ENCODE results near the gene SKAP2.
A peak's percentile ranks its signal among the peaks of the same experiment; 100 is the strongest.

SKAP2 gene

GRCh38 chr7:26787701-26788100 is 76.7 kb downstream of the SKAP2 start:
- no peak overlapping the region for H3K4me3 ChIP-seq (ENCODE audit: low read depth, low read length)
- no peak overlapping the region for H3K18ac ChIP-seq (ENCODE audit: low read length)
- H2AFZ ChIP-seq (ENCODE audit: insufficient read depth, low read length, poor library complexity): no peak overlapping the region
- H3K4ac ChIP-seq (ENCODE audit: low read depth, low read length): no peak overlapping the region
- no peak overlapping the region for H2AK5ac ChIP-seq (ENCODE audit: low read length)
- WGBS (ENCODE audit: extremely low coverage, insufficient coverage, insufficient read length): no CpG with 5 or more reads among the region's 6 CpGs
- no peak overlapping the region for H3K4me2 ChIP-seq (ENCODE audit: low read length)
- H4K8ac ChIP-seq (ENCODE audit: low read depth, low read length): no peak overlapping the region
- no peak overlapping the region for H4K91ac ChIP-seq (ENCODE audit: low read depth, low read length)
- H3K9ac ChIP-seq (ENCODE audit: low read length): no peak overlapping the region
- H3K27ac ChIP-seq (ENCODE audit: low read depth, low read length): no peak overlapping the region
- no peaks in the 10 kb centered on the region for H3K9me3 ChIP-seq (ENCODE audit: insufficient read depth, low read depth, low read length)
- no peak overlapping the region for H2BK120ac ChIP-seq (ENCODE audit: insufficient read depth, low read length, poor library complexity)
- H3K14ac ChIP-seq (ENCODE audit: low read length): no peak overlapping the region
- H3K36me3 ChIP-seq (ENCODE audit: control insufficient read depth in 1 of 2, insufficient read depth in 2 of 2, low read length in 2 of 2): no peaks in the 10 kb centered on the region
- H4K12ac ChIP-seq (ENCODE audit: low read depth, low read length): no peak overlapping the region
- no peak overlapping the region for H2BK5ac ChIP-seq (ENCODE audit: low read depth, low read length, poor library complexity)
- no peaks in the 10 kb centered on the region for H3K79me1 ChIP-seq (ENCODE audit: low read length)
- no peak overlapping the region for H2BK12ac ChIP-seq (ENCODE audit: low read length)
- no peaks in the 10 kb centered on the region for H3K27me3 ChIP-seq (ENCODE audit: insufficient read depth, low read length)
- H3K79me2 ChIP-seq (ENCODE audit: control insufficient read depth, insufficient read depth, low read length, poor library complexity): no peaks in the 10 kb centered on the region
- no peak for DNase-seq
- H3K4me1 ChIP-seq (ENCODE audit: control insufficient read depth in 1 of 2, insufficient read depth in 2 of 2, low read length in 2 of 2): no peaks in the 10 kb centered on the region
- no peak overlapping the region for H3K23ac ChIP-seq (ENCODE audit: low read length)

- H3K9me3 ChIP-seq (ENCODE audit: insufficient read depth, low read depth, low read length): no peaks in the 10 kb centered on the region
- H3K79me1 ChIP-seq (ENCODE audit: low read length): no peaks in the 10 kb centered on the region
- no peak overlapping the region for H3K14ac ChIP-seq (ENCODE audit: low read length)
- no peak overlapping the region for H2AK5ac ChIP-seq (ENCODE audit: low read length)
- H3K4me1 ChIP-seq (ENCODE audit: control insufficient read depth in 1 of 2, insufficient read depth in 2 of 2, low read length in 2 of 2): no peaks in the 10 kb centered on the region
- no peak overlapping the region for H3K18ac ChIP-seq (ENCODE audit: low read length)
- H3K36me3 ChIP-seq (ENCODE audit: control insufficient read depth in 1 of 2, insufficient read depth in 2 of 2, low read length in 2 of 2): no peaks in the 10 kb centered on the region
- H3K23ac ChIP-seq (ENCODE audit: low read length): no peak overlapping the region
- no CpG with 5 or more reads among the region's 3 CpGs for WGBS (ENCODE audit: extremely low coverage, insufficient coverage, insufficient read length)
- no peak overlapping the region for H3K4ac ChIP-seq (ENCODE audit: low read depth, low read length)
- H3K4me2 ChIP-seq (ENCODE audit: low read length): no peak overlapping the region
- no peak overlapping the region for H4K91ac ChIP-seq (ENCODE audit: low read depth, low read length)
- no peak overlapping the region for H3K27ac ChIP-seq (ENCODE audit: low read depth, low read length)
- no peak overlapping the region for H4K12ac ChIP-seq (ENCODE audit: low read depth, low read length)
- H4K8ac ChIP-seq (ENCODE audit: low read depth, low read length): no peak overlapping the region
- no peak overlapping the region for H3K9ac ChIP-seq (ENCODE audit: low read length)
- no peak overlapping the region for H2BK12ac ChIP-seq (ENCODE audit: low read length)
- no peaks in the 10 kb centered on the region for H3K79me2 ChIP-seq (ENCODE audit: control insufficient read depth, insufficient read depth, low read length, poor library complexity)
- H3K27me3 ChIP-seq (ENCODE audit: insufficient read depth, low read length): no peaks in the 10 kb centered on the region
- no peak overlapping the region for H3K4me3 ChIP-seq (ENCODE audit: low read depth, low read length)
- no peak for DNase-seq
- no peak overlapping the region for H2BK120ac ChIP-seq (ENCODE audit: insufficient read depth, low read length, poor library complexity)
- H2BK5ac ChIP-seq (ENCODE audit: low read depth, low read length, poor library complexity): no peak overlapping the region
- H2AFZ ChIP-seq (ENCODE audit: insufficient read depth, low read length, poor library complexity): no peak overlapping the region
Observed at GRCh38 chr7:26784118-26784517, 80.3 kb downstream of the SKAP2 start.

- no peak overlapping the region for H3K4me3 ChIP-seq (ENCODE audit: low read depth, low read length)
- H2AK5ac ChIP-seq (ENCODE audit: low read length): no peak overlapping the region
Observed at GRCh38 chr7:26782501-26782900, 81.9 kb downstream of the SKAP2 start.

GRCh38 chr7:26779978-26780595 is 84.3 kb downstream of the SKAP2 start:
- H3K14ac ChIP-seq (ENCODE audit: low read length): no peak overlapping the region
- H2AFZ ChIP-seq (ENCODE audit: insufficient read depth, low read length, poor library complexity): no peak overlapping the region
- no peak overlapping the region for H3K23ac ChIP-seq (ENCODE audit: low read length)
- no peaks in the 10 kb centered on the region for H3K27me3 ChIP-seq (ENCODE audit: insufficient read depth, low read length)
- H3K9me3 ChIP-seq (ENCODE audit: insufficient read depth, low read depth, low read length): no peaks in the 10 kb centered on the region
- H3K27ac ChIP-seq (ENCODE audit: low read depth, low read length): no peak overlapping the region
- no peak overlapping the region for H3K4me2 ChIP-seq (ENCODE audit: low read length)
- DNase-seq: peak in 1 of 2 donors; percentile 59
- no peak overlapping the region for H4K8ac ChIP-seq (ENCODE audit: low read depth, low read length)
- H3K4ac ChIP-seq (ENCODE audit: low read depth, low read length): no peak overlapping the region
- no peak overlapping the region for H2AK5ac ChIP-seq (ENCODE audit: low read length)
- H3K79me1 ChIP-seq (ENCODE audit: low read length): no peaks in the 10 kb centered on the region
- H3K18ac ChIP-seq (ENCODE audit: low read length): no peak overlapping the region
- no peak overlapping the region for H4K91ac ChIP-seq (ENCODE audit: low read depth, low read length)
- H3K4me3 ChIP-seq (ENCODE audit: low read depth, low read length): no peak overlapping the region
- H2BK120ac ChIP-seq (ENCODE audit: insufficient read depth, low read length, poor library complexity): no peak overlapping the region
- H3K4me1 ChIP-seq (ENCODE audit: control insufficient read depth in 1 of 2, insufficient read depth in 2 of 2, low read length in 2 of 2): no peaks in the 10 kb centered on the region
- H3K36me3 ChIP-seq (ENCODE audit: control insufficient read depth in 1 of 2, insufficient read depth in 2 of 2, low read length in 2 of 2): no peaks in the 10 kb centered on the region
- H3K9ac ChIP-seq (ENCODE audit: low read length): no peak overlapping the region
- no peaks in the 10 kb centered on the region for H3K79me2 ChIP-seq (ENCODE audit: control insufficient read depth, insufficient read depth, low read length, poor library complexity)
- H2BK5ac ChIP-seq (ENCODE audit: low read depth, low read length, poor library complexity): no peak overlapping the region
- H4K12ac ChIP-seq (ENCODE audit: low read depth, low read length): no peak overlapping the region
- no CpG with 5 or more reads among the region's 1 CpG for WGBS (ENCODE audit: extremely low coverage, insufficient coverage, insufficient read length)
- H2BK12ac ChIP-seq (ENCODE audit: low read length): no peak overlapping the region

More at GRCh38 chr7:26782501-26782900, 81.9 kb downstream of the SKAP2 start:
- H2BK12ac ChIP-seq (ENCODE audit: low read length): no peak overlapping the region
- no peak overlapping the region for H3K27ac ChIP-seq (ENCODE audit: low read depth, low read length)
- H3K4me2 ChIP-seq (ENCODE audit: low read length): no peak overlapping the region
- no peak overlapping the region for H4K8ac ChIP-seq (ENCODE audit: low read depth, low read length)
- no peak overlapping the region for H3K9ac ChIP-seq (ENCODE audit: low read length)
- DNase-seq: no peak
- WGBS (ENCODE audit: extremely low coverage, insufficient coverage, insufficient read length): no CpG with 5 or more reads among the region's 2 CpGs
- no peak overlapping the region for H3K18ac ChIP-seq (ENCODE audit: low read length)
- no peaks in the 10 kb centered on the region for H3K36me3 ChIP-seq (ENCODE audit: control insufficient read depth in 1 of 2, insufficient read depth in 2 of 2, low read length in 2 of 2)
- H2BK120ac ChIP-seq (ENCODE audit: insufficient read depth, low read length, poor library complexity): no peak overlapping the region
- H3K9me3 ChIP-seq (ENCODE audit: insufficient read depth, low read depth, low read length): no peaks in the 10 kb centered on the region
- no peak overlapping the region for H2BK5ac ChIP-seq (ENCODE audit: low read depth, low read length, poor library complexity)
- H4K12ac ChIP-seq (ENCODE audit: low read depth, low read length): no peak overlapping the region
- no peak overlapping the region for H3K23ac ChIP-seq (ENCODE audit: low read length)
- no peak overlapping the region for H4K91ac ChIP-seq (ENCODE audit: low read depth, low read length)
- no peak overlapping the region for H2AFZ ChIP-seq (ENCODE audit: insufficient read depth, low read length, poor library complexity)
- no peaks in the 10 kb centered on the region for H3K79me2 ChIP-seq (ENCODE audit: control insufficient read depth, insufficient read depth, low read length, poor library complexity)
- H3K4me1 ChIP-seq (ENCODE audit: control insufficient read depth in 1 of 2, insufficient read depth in 2 of 2, low read length in 2 of 2): no peaks in the 10 kb centered on the region
- no peak overlapping the region for H3K4ac ChIP-seq (ENCODE audit: low read depth, low read length)
- H3K27me3 ChIP-seq (ENCODE audit: insufficient read depth, low read length): no peaks in the 10 kb centered on the region
- no peak overlapping the region for H3K14ac ChIP-seq (ENCODE audit: low read length)
- no peaks in the 10 kb centered on the region for H3K79me1 ChIP-seq (ENCODE audit: low read length)
